ENCODE results near the gene IPO4. TPM values are rescaled to one million over a fixed set of nuclear protein-coding genes. Genes with fewer than 3 reads are reported as not detected.

IPO4 gene
- total RNA-seq, 1 experiment from 2014 or later, result 102 TPM

GRCh38 chr14:24132976-24133375 is 55.6 kb downstream of the IPO4 start:
- Histone ChIP-seq H3K27ac (ENCODE audit: low read depth, low read length) (no peak overlapping the region), H3K27me3 (ENCODE audit: insufficient read depth, low read length) (no peaks in the 10 kb centered on the region), H3K4me1 (ENCODE audit: control insufficient read depth in 1 of 2, insufficient read depth in 2 of 2, low read length in 2 of 2) (peaks cover 11 to 23% of the 10 kb centered on the region in 2 experiments; a peak in 3 of 4 replicates), H3K4me2 (ENCODE audit: low read length) (no peak overlapping the region), H2AFZ (ENCODE audit: low read depth, low read length, poor library complexity, severe bottlenecking) (no peak overlapping the region), H3K9ac (ENCODE audit: low read length) (no peak overlapping the region), H3K9me3 (ENCODE audit: control insufficient read depth in 1 of 2, insufficient read depth in 1 of 2, low read depth in 1 of 2, low read length in 2 of 2) (no peaks in the 10 kb centered on the region), H3K36me3 (ENCODE audit: control insufficient read depth in 1 of 2, insufficient read depth in 2 of 2, low read length in 2 of 2) (peaks cover 3 to 5% of the 10 kb centered on the region in 2 experiments; a peak in 2 of 4 replicates), H3K9me2 (ENCODE audit: insufficient read depth) (no peaks in the 10 kb centered on the region), H4K20me1 (ENCODE audit: insufficient read depth) (no peaks in the 10 kb centered on the region), H3K79me2 (ENCODE audit: insufficient read depth, low read length) (peaks cover 9% of the 10 kb centered on the region; the same call in 1 of the 2 replicates), H3K4me3 (replicated peaks in 1 of 2; ENCODE audit: low read depth in 1 of 2, low read length in 2 of 2) (no peak overlapping the region)
- ChIA-PET POLR2A (interaction anchor here (3.5 kb wide), 1 partner anchor 19 kb away, joined by 32 read pairs; the partner anchor contains the start of genes DCAF11 and NRL), RAD21 (ENCODE audit: low non-redundant PET in 1 of 2, low total read pairs in 2 of 2, uncharacterized antibody in 2 of 2, unreplicated experiment in 2 of 2) (no interaction called here), CTCF (interaction anchor here (1.3 kb wide), 1 partner anchor 18 kb away, joined by 3 read pairs; the partner anchor contains the start of genes DCAF11 and NRL)
- intact Hi-C loops (cut with micrococcal nuclease), result no loop called here
- TF ChIP-seq REST (IDR thresholded peaks at IDR 0.05; ENCODE audit: low read depth) (no peak), TCF7L2 (IDR thresholded peaks at IDR 0.05; ENCODE audit: borderline replicate concordance, extremely low read depth, insufficient read depth, insufficient read length) (no peak), FOSL1 (IDR thresholded peaks at IDR 0.05; ENCODE audit: low read depth) (no peak), ATF3 (IDR thresholded peaks at IDR 0.05) (no peak), JUND (IDR thresholded peaks at IDR 0.05) (no peak), EZH2 (IDR thresholded peaks at IDR 0.05) (no peak), CEBPB (IDR thresholded peaks at IDR 0.05; ENCODE audit: low read depth) (no peak), CTCF (IDR thresholded peaks at IDR 0.05 in 2 of 3, conservative IDR thresholded peaks at IDR 0.05 in 1 of 3; ENCODE audit: borderline replicate concordance in 1 of 3, insufficient read depth in 1 of 3, low read depth in 2 of 3, low read length in 2 of 3) (no peak), ZBTB33 (IDR thresholded peaks at IDR 0.05; ENCODE audit: extremely low read depth, insufficient replicate concordance, low read length) (no peak), EGR1 (IDR thresholded peaks at IDR 0.05; ENCODE audit: low read depth) (no peak), SIN3A (IDR thresholded peaks at IDR 0.05; ENCODE audit: low read depth) (no peak), MAX (IDR thresholded peaks at IDR 0.05) (no peak), POLR2A (IDR thresholded peaks at IDR 0.05; ENCODE audit: borderline replicate concordance, extremely low read depth, insufficient read depth, insufficient read length) (no peak), RAD21 (IDR thresholded peaks at IDR 0.05; ENCODE audit: low read depth) (no peak)
- BruUV-seq (replicated peaks), result no TSS peak
- ATAC-seq (no peak), DNase-seq (ENCODE audit: low read depth, low spot score) (no peak)
